Suprapubic skin (tissue), 3 donors: ENCODE measurements around the gene E2F1.

Experiments used
- EP300 ChIP-seq: sonication (generic); formaldehyde crosslinking; IDR thresholded peaks from one replicate; pipeline ENCODE4 v1.6.1; 2017; ENCODE audit warnings: antibody characterized with exemption
- POLR2A ChIP-seq, 2 donors: fragments of 450-650 bp; IDR thresholded peaks; one replicate each; pipeline ENCODE4 v1.6.1; 2017; ENCODE audit warnings: antibody characterized with exemption in 2 of 2, mild to moderate bottlenecking in 2 of 2, moderate library complexity in 2 of 2
- TF ChIP-seq, protein P1 (sequence below), 2 donors: fragments of 200-600 bp in 1 of 2; fragments of 450-650 bp in 1 of 2; sonication (generic) in 1 of 2; IDR thresholded peaks; one replicate each; pipeline ENCODE4 v1.5.1; 2016 to 2019; ENCODE audit warnings: antibody characterized with exemption in 2 of 2, mild to moderate bottlenecking in 1 of 2, moderate library complexity in 1 of 2

GRCh38 chr20:33681728-33682353 is 4.3 kb downstream of the E2F1 start:
- TF ChIP-seq, protein P1, sequence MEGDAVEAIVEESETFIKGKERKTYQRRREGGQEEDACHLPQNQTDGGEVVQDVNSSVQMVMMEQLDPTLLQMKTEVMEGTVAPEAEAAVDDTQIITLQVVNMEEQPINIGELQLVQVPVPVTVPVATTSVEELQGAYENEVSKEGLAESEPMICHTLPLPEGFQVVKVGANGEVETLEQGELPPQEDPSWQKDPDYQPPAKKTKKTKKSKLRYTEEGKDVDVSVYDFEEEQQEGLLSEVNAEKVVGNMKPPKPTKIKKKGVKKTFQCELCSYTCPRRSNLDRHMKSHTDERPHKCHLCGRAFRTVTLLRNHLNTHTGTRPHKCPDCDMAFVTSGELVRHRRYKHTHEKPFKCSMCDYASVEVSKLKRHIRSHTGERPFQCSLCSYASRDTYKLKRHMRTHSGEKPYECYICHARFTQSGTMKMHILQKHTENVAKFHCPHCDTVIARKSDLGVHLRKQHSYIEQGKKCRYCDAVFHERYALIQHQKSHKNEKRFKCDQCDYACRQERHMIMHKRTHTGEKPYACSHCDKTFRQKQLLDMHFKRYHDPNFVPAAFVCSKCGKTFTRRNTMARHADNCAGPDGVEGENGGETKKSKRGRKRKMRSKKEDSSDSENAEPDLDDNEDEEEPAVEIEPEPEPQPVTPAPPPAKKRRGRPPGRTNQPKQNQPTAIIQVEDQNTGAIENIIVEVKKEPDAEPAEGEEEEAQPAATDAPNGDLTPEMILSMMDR (IDR thresholded peaks at IDR 0.05), result no peak
- no peak for TF ChIP-seq POLR2A (IDR thresholded peaks at IDR 0.05)
- TF ChIP-seq EP300, result no peak
